ENCODE measurements around the gene SNX9.

DNA sequence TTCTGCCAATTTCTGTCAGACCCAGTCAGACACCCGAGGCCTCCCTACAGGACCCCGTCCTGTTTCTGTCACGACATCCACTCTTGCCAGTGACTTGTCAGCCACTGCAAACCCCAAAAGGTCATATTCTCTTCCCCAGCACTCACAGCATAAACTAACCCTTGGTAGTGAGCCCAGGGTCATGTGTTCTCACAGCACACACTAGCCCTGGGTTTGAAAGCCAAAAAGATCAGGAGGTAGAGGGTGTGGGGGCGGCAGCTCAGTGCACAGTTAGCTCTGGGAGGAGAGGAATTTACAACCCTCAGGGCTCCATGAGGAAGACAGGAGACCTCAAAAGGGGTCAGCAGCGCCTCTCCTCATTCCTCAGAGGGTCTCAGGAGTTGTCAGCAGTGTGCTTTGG is 9.9 kb upstream of the SNX9 start:
- TF ChIP-seq, protein P1, sequence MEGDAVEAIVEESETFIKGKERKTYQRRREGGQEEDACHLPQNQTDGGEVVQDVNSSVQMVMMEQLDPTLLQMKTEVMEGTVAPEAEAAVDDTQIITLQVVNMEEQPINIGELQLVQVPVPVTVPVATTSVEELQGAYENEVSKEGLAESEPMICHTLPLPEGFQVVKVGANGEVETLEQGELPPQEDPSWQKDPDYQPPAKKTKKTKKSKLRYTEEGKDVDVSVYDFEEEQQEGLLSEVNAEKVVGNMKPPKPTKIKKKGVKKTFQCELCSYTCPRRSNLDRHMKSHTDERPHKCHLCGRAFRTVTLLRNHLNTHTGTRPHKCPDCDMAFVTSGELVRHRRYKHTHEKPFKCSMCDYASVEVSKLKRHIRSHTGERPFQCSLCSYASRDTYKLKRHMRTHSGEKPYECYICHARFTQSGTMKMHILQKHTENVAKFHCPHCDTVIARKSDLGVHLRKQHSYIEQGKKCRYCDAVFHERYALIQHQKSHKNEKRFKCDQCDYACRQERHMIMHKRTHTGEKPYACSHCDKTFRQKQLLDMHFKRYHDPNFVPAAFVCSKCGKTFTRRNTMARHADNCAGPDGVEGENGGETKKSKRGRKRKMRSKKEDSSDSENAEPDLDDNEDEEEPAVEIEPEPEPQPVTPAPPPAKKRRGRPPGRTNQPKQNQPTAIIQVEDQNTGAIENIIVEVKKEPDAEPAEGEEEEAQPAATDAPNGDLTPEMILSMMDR (IDR thresholded peaks at IDR 0.05; ENCODE audit: insufficient read depth, low read depth, low read length): no peak
- no peak for TF ChIP-seq EZH2 (IDR thresholded peaks at IDR 0.05; ENCODE audit: insufficient read depth, low read length)
